Measurements from ENCODE around the gene DST.

The DST gene

DNA sequence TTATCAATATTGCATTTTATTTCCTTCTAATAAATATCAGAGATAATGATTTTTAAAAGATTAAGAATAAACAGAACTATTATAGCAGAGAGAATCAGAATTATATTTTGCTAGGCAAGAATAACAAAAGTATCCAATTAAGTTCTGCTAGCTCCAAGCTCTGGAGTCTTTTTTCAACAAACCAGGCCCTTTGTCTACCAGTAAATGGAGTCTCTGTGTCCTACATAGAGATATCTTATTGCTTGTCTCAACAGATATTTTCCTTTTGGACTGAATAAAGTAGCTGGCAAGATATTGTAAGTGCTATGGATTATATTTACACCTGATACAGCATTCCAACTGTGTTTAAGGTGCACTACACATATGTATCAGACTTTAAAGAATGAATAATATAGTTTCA is 107.1 kb downstream of the DST start:
- DNase-seq = no peak

DNA sequence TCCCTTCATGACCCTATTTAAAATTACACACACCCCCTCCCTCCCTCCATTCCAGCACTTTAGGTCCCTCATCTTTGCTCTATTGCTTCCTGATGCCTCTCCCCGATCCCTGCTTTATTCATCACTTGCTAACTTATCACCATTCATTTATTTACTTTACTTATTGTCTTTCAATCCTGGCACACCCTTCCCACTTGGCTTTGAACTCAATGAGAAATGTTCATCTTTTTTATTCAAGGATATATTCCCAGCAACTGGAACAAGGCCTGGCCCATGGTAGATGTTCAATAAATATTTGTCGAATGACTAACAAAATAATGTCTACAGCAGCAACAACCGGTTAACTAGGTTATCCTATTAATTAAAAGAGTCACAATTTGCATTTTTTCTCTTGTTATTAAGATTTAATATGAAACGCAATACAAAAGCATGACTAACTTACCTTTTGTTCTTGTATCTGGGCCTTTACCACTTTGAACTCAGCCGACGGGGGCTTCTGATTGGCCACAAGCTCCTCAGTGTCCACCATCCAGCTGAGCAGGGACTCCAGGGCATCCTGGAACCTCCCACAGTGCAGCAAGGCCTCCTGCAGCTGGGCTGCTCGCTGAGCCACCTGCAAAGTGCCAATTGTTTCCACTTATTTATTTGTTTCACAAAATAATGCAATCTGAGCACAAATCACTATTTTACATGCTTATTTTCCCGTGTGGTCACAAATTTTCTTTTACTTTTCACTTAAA is 107.8 kb downstream of the DST start:
- no peak for DNase-seq

DNA sequence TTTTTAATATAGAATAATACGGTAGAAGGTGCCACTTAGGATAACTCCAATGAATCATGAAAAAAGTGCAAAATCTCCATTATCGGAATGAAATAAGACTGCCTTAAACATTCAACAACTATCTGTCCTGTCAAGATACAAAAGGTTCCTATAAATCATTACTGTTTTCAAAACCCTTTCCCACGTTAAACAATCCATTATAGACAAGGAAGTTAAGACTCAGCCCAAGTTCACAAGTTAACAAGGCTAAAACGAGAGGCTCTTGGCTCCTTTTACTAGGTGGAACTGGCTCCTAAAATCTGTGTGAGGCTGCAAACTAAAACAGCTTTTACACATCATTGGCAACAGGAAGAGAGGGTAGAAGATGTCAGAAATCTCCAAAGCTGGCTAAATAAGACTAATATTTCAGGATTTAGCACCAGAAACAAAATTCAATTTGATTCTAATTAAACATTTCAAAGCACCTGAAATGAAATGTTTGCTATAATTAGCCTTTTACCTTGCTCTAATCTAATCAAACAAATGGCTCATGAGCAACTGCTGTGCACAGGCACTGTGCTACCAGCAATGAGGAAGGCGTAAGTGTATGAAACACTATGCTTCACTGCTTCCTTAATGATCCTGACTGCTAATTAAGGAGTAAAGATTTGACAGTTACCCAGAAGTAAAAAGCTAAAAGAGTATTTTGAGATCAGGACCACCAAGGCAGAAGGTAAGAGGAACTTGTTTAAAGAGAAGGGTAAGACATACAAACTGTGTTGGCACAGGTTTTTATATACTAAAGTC is 109.7 kb downstream of the DST start:
- DNase-seq = no peak

DNA sequence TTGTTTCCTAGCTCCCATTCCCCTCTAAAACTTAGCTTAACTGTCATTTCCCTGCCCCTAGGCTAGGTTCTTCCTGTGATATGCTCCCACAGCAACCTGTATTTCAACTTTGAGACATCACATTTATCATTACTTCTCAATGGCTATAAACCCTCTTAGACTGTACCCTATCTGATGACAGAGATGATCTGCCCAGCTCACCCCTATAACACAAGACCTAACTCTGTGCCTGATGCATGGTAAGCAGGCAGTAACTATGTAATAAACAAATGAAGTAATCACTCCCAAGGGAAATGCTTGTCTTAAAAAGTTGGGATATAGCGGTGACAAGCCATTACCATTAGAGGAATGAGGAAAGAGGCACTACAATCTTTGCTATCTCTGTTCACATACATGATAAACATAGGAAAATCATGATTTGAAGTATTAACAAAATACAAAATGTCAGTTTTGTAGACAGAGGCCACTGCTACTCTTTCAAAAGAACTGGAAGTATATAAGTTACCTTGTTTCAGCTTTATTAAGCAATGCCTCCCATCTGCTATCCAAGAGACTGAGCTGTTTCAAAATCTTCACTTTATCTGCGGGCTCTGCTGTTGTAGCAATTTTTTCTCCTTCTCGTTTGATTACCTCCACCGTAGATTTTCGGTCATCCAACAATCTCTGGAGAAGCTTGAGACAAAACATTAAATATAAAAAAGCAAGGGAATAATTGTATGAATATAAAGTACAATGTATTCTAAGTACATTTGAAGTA is 110.7 kb downstream of the DST start:
- DNase-seq = no peak

DNA sequence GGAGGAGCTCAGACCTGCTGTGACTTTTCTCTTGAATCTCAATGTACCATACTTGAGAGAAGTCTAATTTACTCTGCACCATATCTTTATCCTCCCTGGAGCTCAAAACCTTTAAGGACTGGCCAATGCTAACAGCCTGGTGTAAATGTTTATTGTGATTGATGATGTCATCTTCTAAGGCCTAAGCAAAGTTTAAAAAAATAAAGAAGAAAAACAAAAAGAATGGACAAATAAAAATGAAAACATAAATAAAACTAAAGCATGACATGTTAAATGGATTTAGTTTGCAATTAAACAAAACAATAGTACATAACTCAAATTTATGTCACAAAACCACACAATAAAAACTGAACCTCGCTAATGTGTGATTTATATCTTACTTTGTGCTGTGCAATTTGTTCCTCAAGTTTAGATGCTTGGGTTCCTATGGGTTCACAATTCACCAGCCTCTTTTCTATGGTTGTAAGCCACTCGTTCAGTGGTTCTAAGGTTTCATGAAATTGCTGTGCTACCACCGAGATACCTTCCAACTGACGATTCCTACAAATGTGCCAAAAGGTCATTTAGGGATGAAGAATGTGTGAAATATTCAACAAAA is 113.0 kb downstream of the DST start:
- no peak for DNase-seq

DNA sequence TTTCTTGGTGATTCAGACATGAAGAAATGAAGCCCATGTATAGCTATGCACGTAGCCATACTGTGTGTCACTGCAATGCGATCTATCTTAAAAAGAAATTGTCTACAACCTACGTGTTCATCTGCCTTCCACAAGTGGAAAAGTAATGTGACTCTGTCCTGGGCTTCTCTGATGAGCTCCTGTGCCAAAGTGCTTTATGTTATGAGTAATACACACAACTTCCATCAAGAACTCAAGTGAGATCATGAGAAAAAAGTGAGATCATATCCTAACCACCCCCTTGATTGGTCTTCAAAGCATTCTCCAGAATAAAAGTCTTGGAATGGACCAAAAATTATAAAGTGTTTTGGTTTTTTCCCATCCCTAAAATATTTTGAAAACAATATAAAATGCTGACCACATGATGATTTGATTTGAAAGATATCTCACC is 114.3 kb downstream of the DST start:
- no peak for DNase-seq

DNA sequence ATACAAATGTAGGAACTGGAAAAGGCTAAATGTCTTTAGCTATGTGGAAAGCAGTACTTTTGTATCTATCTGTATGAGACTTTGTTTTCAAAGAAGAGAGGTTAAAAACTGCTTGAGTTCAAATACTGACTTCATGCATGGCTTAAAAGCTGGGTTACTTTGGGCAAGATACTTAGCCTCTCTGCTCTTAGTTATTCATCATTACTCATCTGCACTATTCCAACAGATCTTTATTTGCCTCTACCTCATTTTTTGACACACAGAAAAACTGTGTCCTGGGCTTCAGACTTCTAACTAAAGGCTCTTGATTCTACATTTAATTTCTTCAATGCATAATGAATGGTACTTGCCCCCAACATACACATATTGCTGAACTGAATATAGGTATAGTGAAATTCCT is 114.8 kb downstream of the DST start:
- no peak for DNase-seq

DNA sequence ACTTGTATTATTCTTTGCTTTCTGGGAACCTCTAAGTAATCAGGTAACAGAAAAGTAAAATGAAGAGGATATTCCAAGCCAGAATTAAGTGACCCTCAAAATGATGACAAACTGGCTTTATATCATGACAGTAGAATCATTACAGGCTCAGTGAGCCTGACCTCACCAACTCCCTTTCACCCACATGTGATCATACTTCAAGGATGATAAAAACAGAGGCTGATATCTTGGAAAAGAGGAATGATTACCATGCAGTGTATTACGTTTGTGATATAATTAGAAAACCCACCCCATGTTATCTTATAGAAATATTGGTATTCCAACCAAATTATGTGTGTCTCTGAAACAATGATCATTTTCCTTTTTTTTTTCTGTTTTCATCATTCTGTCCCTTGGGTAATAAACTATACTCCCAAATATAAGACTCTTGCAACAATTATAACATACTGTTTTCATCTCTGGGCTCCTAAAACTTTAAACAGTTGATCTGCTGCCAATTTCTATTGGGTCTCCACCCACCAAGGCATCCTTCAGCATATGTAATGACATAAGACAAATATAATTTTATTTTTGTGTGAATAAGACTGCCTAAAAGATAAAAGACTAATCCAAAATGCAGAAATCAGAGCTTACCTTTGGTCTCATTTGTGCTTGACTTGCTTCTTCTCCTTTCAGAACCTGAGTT is 115.7 kb downstream of the DST start:
- DNase-seq = no peak

DNA sequence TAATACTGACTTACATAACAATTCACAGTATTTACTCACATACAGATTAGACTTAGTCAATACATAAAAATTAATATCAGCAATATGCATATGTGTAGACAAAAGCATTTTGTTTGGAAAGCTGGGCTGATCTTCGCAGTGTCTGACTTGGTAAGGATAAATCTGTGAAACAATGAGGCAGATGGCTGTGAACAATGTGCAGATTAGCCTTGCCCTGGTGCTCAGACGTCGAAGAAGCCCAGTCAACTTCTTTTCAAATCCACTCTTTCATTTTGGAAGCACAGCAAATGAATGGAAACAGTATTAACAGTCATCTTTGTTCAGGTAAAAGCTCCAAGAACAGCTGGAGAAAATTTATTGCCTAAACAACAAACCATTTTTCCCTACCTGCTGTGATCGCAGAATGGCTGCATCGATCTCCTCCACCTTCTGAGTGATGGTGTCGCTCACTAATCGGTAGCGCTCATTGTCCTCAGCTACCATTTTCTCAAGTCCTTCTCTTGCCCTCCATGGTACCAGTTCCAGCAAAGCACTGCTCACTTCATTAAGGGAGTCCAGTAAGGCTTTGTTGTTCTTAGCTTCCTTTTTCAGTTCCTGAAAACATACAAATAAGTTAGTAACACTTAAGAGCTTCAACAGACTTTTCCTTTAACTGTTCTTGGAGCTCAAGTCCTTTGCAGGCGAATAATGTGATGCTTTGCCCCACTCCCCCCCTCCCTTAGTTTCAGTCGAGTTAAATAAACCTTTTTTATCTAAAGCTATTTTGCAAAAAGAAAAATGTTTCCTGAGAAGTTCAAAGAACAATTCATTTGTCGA is 116.5 kb downstream of the DST start:
- peak; percentile 78 for DNase-seq

DNA sequence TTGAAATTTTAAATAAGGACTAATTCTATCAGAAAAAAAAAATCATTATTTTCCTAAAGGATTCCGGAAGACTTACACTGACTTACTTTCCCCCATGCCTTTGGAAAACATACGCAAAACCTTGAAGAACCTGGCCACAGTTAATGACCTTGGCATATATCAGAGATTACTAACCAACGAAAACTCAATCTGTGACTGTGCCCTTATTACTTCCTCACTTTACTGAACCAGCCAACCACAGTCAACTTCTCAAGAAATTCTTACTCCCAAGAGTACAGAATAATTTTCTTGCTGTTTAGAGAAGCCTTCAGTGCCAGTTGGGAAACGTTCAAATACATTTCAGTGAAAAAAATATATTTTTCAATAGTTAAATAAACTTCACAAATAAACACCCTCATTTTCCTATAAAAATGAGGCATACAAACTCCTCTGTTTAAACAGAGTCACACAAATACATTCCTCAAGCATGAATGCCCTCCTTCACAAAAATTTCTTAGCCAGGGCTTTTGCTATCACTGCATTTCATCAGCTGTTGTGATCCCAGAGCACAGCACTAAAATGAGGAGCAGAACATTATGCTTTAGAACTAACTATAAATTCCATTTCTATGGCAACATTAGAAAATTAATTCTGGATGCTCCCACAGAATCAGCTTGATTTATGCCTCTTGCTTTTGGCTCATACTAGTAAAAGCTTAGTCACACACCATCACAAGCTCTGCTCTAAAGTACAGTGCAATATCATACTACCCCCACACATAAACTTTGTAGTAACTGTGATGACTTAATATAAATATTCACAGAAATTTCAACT is 117.6 kb downstream of the DST start:
- DNase-seq = no peak

DNA sequence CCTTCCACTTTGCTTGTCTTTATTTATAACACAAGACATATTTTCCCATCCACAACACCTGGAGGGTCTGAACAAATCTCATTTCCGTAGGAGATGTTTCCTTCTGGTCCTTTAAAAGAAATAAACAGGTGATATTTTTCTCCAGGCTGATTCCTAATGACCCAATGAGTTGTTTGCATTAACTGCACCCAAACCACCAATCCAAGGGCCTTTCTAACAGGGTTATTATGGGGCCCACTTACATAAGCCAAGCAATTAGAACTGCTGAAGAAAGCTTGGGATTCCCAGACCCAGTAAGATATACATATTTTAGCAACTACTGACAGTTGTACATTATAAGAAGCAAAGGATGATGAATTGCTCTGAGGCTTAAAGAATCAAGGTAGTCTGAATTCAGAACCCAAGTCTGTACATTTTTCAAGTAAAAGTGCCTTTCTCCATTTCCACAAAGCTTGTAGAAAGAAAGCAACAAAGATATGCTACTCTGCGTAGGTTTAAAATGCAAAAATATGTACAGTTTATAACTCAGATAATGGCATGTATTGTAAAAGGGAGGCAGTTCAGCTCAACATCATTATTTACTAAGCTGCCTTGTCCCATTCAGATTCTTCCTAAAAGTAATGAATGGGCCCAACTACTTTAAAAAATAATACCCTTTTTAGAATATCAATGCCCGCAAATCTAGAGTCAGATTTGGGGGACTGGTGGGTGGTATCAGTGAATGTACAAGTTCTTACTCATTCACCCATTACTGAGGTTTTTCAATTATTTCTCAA is 120.0 kb downstream of the DST start:
- no peak for DNase-seq

DNA sequence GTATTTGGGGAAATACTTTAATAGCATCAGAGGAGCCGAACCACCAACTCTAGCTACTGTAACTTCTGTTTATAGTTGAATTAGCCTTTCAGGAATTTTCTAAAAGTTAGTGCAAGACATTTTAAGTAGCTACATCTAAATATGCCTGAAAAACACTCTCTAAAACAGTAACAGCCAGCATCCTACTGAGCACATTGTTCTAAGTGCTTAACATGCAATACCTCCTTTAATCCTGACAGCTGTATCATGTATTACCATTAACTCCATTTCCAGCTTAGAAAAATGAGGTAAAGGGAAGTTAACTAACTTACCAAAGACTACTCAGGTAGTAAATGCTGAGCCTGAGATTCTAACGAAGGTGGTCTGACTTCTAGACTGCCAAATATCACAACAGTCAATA is 120.7 kb downstream of the DST start:
- DNase-seq = no peak

DNA sequence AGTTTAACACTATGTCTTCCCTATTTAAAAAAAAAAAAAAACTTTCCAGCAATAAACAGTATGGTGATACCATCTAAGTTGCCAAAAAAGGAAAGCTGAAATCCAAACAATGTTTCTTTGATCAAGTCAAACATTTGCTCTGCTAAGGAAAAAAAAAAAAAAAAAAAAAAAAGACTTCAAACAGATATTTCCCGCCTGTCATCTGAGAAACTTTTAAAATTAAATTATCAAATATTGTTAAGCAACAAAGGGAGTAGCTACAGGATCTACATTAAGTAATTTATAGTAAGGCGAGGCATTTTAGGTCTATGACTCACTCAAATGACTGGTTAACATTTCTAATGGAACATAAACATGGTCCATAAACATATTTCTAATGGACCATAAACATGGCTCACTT is 121.2 kb downstream of the DST start:
- DNase-seq = no peak

DNA sequence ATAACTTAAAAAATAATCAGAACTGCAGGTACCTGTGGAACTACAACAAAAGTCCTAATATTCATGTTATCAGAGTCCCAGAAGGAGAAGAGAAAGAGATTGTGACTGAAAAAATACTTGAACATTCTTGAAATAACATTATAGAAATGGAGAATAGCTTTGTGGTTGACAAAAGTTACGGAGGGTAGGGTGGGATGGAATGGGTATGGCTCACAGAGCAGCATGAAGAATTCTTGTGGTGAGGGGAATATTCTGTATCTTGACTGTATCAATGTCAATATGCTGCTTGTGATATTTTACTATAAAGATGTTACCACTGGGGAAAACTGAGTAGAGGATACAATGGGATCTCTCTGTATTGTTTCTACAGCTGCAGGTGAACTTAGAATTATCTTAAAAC is 122.5 kb downstream of the DST start:
- DNase-seq = no peak

DNA sequence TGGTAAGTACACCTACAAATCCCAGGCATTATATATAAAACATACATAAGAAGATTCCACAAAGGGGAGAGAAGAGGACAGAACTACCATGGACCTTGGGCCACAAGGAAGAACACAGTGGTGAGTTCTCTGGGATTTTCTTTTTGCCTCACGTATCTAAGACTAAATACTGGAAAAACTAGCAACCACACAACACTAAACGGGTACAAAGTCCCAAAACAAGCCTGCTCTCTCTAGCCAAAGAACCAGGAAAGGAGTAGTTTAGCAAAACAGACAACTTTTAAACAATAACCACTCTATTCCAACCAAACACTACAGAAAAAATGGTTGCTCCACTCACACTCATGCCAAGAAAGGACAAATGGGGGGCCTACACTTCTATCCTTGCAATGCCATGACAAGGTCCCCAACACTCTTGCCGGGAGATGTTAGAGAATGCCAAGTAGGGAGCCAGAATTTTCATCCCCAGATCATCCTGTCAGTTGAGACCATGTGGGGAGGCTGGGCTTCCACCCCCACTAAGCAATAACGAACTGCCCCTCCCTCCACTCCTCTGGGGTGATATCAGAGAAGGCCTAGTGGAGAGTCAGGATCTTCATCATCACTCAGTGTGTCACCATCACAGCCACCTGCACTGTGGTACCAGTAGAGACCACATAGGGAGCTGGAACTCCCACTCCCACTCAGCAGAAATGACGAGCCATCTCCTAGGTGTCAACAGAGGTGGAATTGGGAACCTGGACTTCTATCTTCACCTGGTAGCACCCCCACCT is 123.5 kb downstream of the DST start:
- DNase-seq = no peak

DNA sequence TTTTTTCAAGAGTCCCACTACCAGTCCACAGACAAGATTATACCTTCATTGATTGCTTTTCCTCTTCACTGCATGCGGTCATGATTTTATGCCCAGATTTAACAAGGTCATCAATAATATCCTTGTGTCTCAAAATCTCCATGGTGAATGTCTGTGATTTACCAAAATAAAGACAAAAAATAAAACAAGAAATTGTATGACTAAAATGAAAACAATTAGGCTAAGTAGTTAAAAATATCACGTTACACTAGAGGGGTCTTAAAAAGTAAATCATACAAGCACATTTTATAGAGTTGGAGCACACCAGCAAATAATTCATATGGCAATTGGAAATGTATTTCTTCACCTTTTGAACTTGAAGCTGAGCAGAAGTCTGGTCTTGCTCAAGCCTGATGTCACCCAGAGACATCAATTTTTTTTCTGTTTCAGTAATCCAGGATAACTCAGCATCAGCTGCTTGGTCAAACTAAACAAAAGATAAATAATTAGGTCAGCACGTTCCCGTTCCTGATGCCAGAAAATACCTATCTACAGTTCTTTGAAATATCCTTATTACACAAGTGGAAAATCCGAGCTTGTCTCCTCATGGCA is 125.4 kb downstream of the DST start:
- peak; percentile 75 for DNase-seq

DNA sequence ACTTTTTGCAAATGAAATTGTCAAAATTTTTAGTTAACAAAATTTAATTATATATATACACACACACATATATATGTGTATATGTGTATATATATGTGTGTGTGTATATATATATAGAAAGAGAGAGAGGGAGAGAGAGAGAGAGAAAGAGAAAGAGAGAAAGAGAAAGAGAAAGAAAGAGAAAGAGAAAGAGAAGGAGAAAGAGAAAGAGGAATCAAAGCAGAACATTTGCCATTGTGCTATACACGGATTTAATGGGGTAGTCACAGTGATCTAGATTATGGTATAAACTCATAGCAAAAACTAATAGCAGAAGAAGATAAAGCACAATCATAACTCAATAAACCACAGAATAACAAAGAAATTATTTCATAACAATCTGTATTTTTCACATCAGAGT is 126.7 kb downstream of the DST start:
- no peak for DNase-seq

DNA sequence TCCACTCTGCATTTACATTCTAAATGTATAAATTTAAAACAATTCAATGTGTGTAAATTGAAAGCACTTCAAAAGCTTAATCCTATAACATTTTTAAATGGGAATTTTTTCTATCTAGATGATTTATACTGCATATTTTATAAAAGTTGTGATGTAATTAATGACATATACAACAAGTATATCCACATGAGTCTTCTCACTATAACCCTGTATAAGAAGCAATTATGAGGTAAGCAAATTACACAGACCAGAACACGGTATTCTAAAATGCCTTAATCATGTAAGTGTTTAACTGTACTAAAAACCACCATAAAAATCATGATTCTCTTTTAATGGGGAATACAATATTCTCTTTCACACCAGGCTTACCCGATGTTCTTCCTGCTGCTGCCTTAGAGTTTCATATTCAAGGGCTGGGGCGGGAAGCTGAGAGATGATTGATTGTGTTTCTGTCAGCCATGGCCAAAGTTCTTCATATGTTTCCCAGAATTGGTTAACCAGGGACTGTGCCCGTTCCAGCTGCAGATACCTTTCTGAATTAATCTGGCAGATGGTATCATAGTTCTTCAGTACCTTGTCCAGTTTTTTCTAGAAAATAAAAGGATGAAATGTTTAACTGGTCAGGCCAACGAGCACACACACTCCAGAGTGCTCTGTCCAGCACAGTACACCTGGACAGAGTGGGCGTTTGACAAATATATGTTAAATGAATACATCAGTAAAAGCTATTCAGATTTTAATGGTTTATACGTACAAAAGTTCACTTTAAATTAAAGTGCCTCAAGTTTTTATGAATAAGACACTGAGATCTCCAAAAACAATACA is 127.4 kb downstream of the DST start:
- peak; percentile 6 for DNase-seq

Measured in NCI-H2227 treated with DMSO at 0.1 percent for 48 hours (cell line).